ENCODE data around the gene FTSJ3. TPM values are rescaled to one million over a fixed set of nuclear protein-coding genes. Genes with fewer than 3 reads are reported as not detected.
"Not testable (repeated sequence)": the region's sequence is repeated elsewhere in the genome, so short reads cannot be mapped to it uniquely, and the experiment has no call there.

Gene FTSJ3
- total and polyA plus RNA-seq, 11 donors: 12.5 to 46.5 (median 25.7) TPM

GRCh38 chr17:63847525-63848249, 20.2 kb upstream of the FTSJ3 start:
- Histone ChIP-seq H3K27ac (peak overlapping the region in 1 of 12 donors; percentile 42), H3K9me3 (no peaks in the 10 kb centered on the region), H3K4me3 (no peak overlapping the region), H3K4me1 (peaks cover 0 to 24% (median 10%) of the 10 kb centered on the region in 12 donors), H3K36me3 (no peaks in the 10 kb centered on the region), H3K27me3 (no peaks in the 10 kb centered on the region)
- 64 to 99% (median 80%) methylated on average over 3 of the region's 3 CpGs for WGBS, 4 donors
- intact Hi-C loops (cut with DNase I): no loop called here
- TF ChIP-seq POLR2A (IDR thresholded peaks at IDR 0.05): no peak
- no peak for TF ChIP-seq CTCF (IDR thresholded peaks at IDR 0.05)
- DNase-seq (no peak), ATAC-seq (no peak)

- Histone ChIP-seq H3K27ac (no peak overlapping the region), H3K9me3 (no peaks in the 10 kb centered on the region), H3K36me3 (no peaks in the 10 kb centered on the region), H3K4me3 (no peak overlapping the region), H3K4me1 (peaks cover 8 to 37% (median 20%) of the 10 kb centered on the region in 12 donors), H3K27me3 (no peaks in the 10 kb centered on the region)
- DNase-seq: no peak
- ATAC-seq: no peak
- WGBS, 4 donors: 0 to 89% (median 48%) methylated on average over 1 of the region's 1 CpG
- TF ChIP-seq POLR2A (IDR thresholded peaks at IDR 0.05): no peak
- intact Hi-C loops (cut with DNase I): no loop called here
These were observed 18.0 kb upstream of the FTSJ3 start for GRCh38 chr17:63845509-63845908.

- intact Hi-C loops (cut with DNase I): loop anchor here in 2 of 10 donors (2.0 to 5.0 kb wide), 2 partner anchors 71 to 72 kb away; partner anchors contain the start of genes CCDC47 (in 2 of the 2) and DDX42 (in 1 of the 2)
- Histone ChIP-seq H3K27ac (peak overlapping the region; percentile 66 to 98 (median 94)), H3K9me3 (no peaks in the 10 kb centered on the region), H3K4me1 (peaks cover 16 to 48% (median 34%) of the 10 kb centered on the region in 12 donors), H3K27me3 (no peaks in the 10 kb centered on the region), H3K36me3 (no peaks in the 10 kb centered on the region), H3K4me3 (peak overlapping the region in 10 of 12 donors; percentile 69 to 99 (median 93))
- 67 to 80% (median 73%) methylated on average over 9 of the region's 9 CpGs for WGBS, 4 donors
- TF ChIP-seq CTCF (IDR thresholded peaks at IDR 0.05) (no peak), POLR2A (IDR thresholded peaks at IDR 0.05) (no peak)
- ATAC-seq (no peak), DNase-seq (no peak)
These were observed 16.6 kb upstream of the FTSJ3 start for GRCh38 chr17:63843910-63844677.

GRCh38 chr17:63843387-63843888, 16.0 kb upstream of the FTSJ3 start:
- peak in 3 of 4 donors; percentile 0 to 23 (median 9) for ATAC-seq

More at GRCh38 chr17:63843387-63843888, 16.0 kb upstream of the FTSJ3 start:
- 6 to 17% (median 9%) methylated on average over 19 of the region's 19 CpGs for WGBS, 4 donors
- H3K4me1 ChIP-seq: peaks cover 18 to 48% (median 38%) of the 10 kb centered on the region in 12 donors
- DNase-seq: peak in 3 of 5 donors; percentile 57 to 83 (median 75)
- H3K27ac ChIP-seq: peak overlapping the region; percentile 66 to 98 (median 94)
- intact Hi-C loops (cut with DNase I): loop anchor here in 2 of 10 donors (2.0 to 5.0 kb wide), 2 partner anchors 71 kb away; partner anchors contain the start of genes CCDC47 (in 2 of the 2) and DDX42 (in 1 of the 2)
- H3K4me3 ChIP-seq: peak overlapping the region; percentile 28 to 99 (median 93)
- H3K9me3 ChIP-seq, H3K36me3 ChIP-seq, H3K27me3 ChIP-seq: not testable (repeated sequence)

Measured in heart left ventricle (tissue), 16 donors.